CD14-positive monocyte (primary cell): ENCODE results near the gene MKRN3. TPM values are rescaled to one million over a fixed set of nuclear protein-coding genes. Genes with fewer than 3 reads are reported as not detected.

Experiments used
- DNase-seq, 3 donors: peaks; one replicate each; pipeline ENCODE4 v3.0.0-alpha.2; 2011 to 2022
- H2AFZ ChIP-seq: 2 replicates; pipeline ENCODE4 v1.6.0; 2012; ENCODE audit warnings: mild to moderate bottlenecking, low read depth, low read length, inconsistent platforms; ENCODE audit not compliant: insufficient read depth, poor library complexity, severe bottlenecking
- H3K27ac ChIP-seq, 2 donors: 1 replicate in 1 of 2; 2 replicates in 1 of 2; pipeline ENCODE4 v1.5.1; 2012 to 2013; ENCODE audit warnings: low read length in 2 of 2, control low read depth in 1 of 2, inconsistent platforms in 1 of 2, low read depth in 1 of 2, mild to moderate bottlenecking in 1 of 2
- H3K27me3 ChIP-seq, 2 donors: one replicate each; pipeline versions ENCODE4 v1.6.0 to v1.6.1; 2011 to 2013; ENCODE audit warnings: low read length in 2 of 2; ENCODE audit not compliant: control insufficient read depth in 2 of 2, insufficient read depth in 2 of 2
- H3K36me3 ChIP-seq, 2 donors: replicated peaks in 1 of 2; 1 replicate in 1 of 2; 2 replicates in 1 of 2; pipeline versions ENCODE4 v1.5.1 to v1.6.1; 2012 to 2013; ENCODE audit warnings: low read length in 2 of 2, control low read depth in 1 of 2, inconsistent platforms in 1 of 2, mild to moderate bottlenecking in 1 of 2; ENCODE audit not compliant: insufficient read depth in 2 of 2, control insufficient read depth in 1 of 2
- H3K4me1 ChIP-seq, 2 donors: 1 replicate in 1 of 2; 2 replicates in 1 of 2; pipeline versions ENCODE4 v1.5.1 to v1.6.1; 2012 to 2013; ENCODE audit warnings: low read length in 2 of 2, control low read depth in 1 of 2, inconsistent platforms in 1 of 2, mild to moderate bottlenecking in 1 of 2, moderate library complexity in 1 of 2; ENCODE audit not compliant: insufficient read depth in 2 of 2, control insufficient read depth in 1 of 2
- H3K4me2 ChIP-seq: replicated peaks from 2 replicates; pipeline ENCODE3; 2012; ENCODE audit warnings: low read length, moderate library complexity, mild to moderate bottlenecking; ENCODE audit not compliant: poor library complexity, severe bottlenecking; ENCODE audit errors: extremely low read depth
- H3K4me3 ChIP-seq, 3 experiments: fragments of 200-600 bp in 1 of 3; sonication (generic) in 1 of 3; replicated peaks in 1 of 3; 1 replicate in 2 of 3; 2 replicates in 1 of 3; pipeline ENCODE4 v1.5.1; 2011 to 2013; ENCODE audit warnings: low read length in 3 of 3, mild to moderate bottlenecking in 3 of 3, control low read depth in 2 of 3, low read depth in 2 of 3, inconsistent platforms in 1 of 3, moderate library complexity in 1 of 3
- H3K79me2 ChIP-seq: 2 replicates; pipeline ENCODE4 v1.6.0; 2012; ENCODE audit warnings: mild to moderate bottlenecking, control low read depth, inconsistent platforms, low read length, moderate library complexity; ENCODE audit not compliant: insufficient read depth
- H3K9ac ChIP-seq: 2 replicates; pipeline ENCODE4 v1.6.0; 2017; ENCODE audit warnings: low read length, mild to moderate bottlenecking; ENCODE audit not compliant: insufficient read depth, poor library complexity, severe bottlenecking
- H3K9me3 ChIP-seq, 2 donors: replicated peaks in 1 of 2; 1 replicate in 1 of 2; 2 replicates in 1 of 2; pipeline versions ENCODE4 v1.5.1 to v1.6.1; 2012 to 2013; ENCODE audit warnings: low read length in 2 of 2, control low read depth in 1 of 2; ENCODE audit not compliant: control insufficient read depth in 1 of 2, insufficient read depth in 1 of 2
- H4K20me1 ChIP-seq: 2 replicates; pipeline ENCODE4 v1.6.0; 2012; ENCODE audit warnings: mild to moderate bottlenecking, low read length, control low read depth, moderate library complexity; ENCODE audit not compliant: insufficient read depth
- H3K27ac Mint-ChIP-seq, 7 donors: one replicate each; pipeline ENCODE4 v1.8.0; 2020; ENCODE audit warnings: mild to moderate bottlenecking in 7 of 7, mixed read lengths in 7 of 7, moderate library complexity in 6 of 7, inconsistent platforms in 2 of 7
- H3K27me3 Mint-ChIP-seq, 3 donors: one replicate each; pipeline ENCODE4 v1.8.0; 2021 to 2022; ENCODE audit warnings: low read depth in 3 of 3, mild to moderate bottlenecking in 3 of 3, mixed read lengths in 3 of 3, moderate library complexity in 3 of 3, inconsistent platforms in 1 of 3
- H3K36me3 Mint-ChIP-seq, 2 donors: one replicate each; pipeline ENCODE4 v1.8.0; 2020; ENCODE audit warnings: mixed read lengths in 2 of 2, inconsistent platforms in 1 of 2, mild to moderate bottlenecking in 1 of 2
- H3K4me1 Mint-ChIP-seq: one replicate; pipeline ENCODE4 v1.8.0; 2020; ENCODE audit warnings: mild to moderate bottlenecking, mixed read lengths
- H3K4me3 Mint-ChIP-seq, 2 donors: one replicate each; pipeline ENCODE4 v1.8.0; 2020; ENCODE audit warnings: mild to moderate bottlenecking in 2 of 2, mixed read lengths in 2 of 2, moderate library complexity in 1 of 2
- H3K9me3 Mint-ChIP-seq, 7 donors: one replicate each; pipeline ENCODE4 v1.8.0; 2020 to 2022; ENCODE audit warnings: mixed read lengths in 7 of 7, mild to moderate bottlenecking in 6 of 7, moderate library complexity in 6 of 7, inconsistent platforms in 2 of 7
- WGBS: methylation state at CpG from one replicate; pipeline ENCODE4 v1.1.5; 2013; ENCODE audit warnings: missing lambda C conversion rate; ENCODE audit not compliant: insufficient coverage; 5-methylcytosine and 5-hydroxymethylcytosine counted together
- intact Hi-C, 2 donors: fragments of 100-400 bp; cut with micrococcal nuclease; formaldehyde crosslinking; loops; one replicate each; pipeline versions ENCODE4 v1.15.0 to v1.15.1; 2023
- polyA plus RNA-seq, 3 donors: library from polyadenylated mRNA; depleted of rRNA in 1 of 3; unstranded in 2 of 3; stranded (reverse) in 1 of 3; fragments of 300-500 nt in 2 of 3; fragments of >200 nt in 1 of 3; fragmentation: Illumina TruSeq in 2 of 3; gene quantifications; 1 replicate in 2 of 3; 2 replicates in 1 of 3; pipeline ENCODE4 v1.2.3, GENCODE V29; 2012 to 2021
- TF ChIP-seq, protein P1 (sequence below): fragments of 200-600 bp; IDR thresholded peaks from one replicate; pipeline ENCODE4 v1.8.0; 2022; ENCODE audit warnings: antibody characterized with exemption, mild to moderate bottlenecking

The MKRN3 gene
- polyA plus RNA-seq, 3 donors: 0.33 TPM; not detected in 2

DNA sequence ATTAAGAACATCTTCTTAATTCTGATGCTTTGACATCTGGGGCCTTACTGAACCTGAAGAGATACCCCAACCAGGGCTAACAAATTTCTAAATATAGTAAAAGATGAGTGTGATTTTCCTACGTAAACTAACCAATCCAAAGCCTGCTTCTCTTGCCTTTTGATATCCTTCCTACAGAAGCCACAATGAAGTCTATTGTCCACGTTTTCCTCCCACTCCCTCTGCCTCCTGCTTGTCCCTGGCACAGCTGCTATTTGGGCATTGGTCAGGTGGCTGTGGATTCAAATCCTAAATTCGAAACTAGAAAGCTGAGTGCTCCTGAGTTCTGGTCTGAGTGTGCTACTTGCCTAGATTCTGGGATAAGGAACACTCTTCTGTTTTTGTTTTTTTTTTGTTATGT is 17.4 kb upstream of the MKRN3 start:
- no peaks in the 10 kb centered on the region for H3K27me3 Mint-ChIP-seq
- no peaks in the 10 kb centered on the region for H3K36me3 Mint-ChIP-seq
- H3K27ac ChIP-seq: no peak overlapping the region
- H3K4me3 ChIP-seq: no peak overlapping the region
- DNase-seq: no peak
- H3K4me3 Mint-ChIP-seq: no peak overlapping the region
- no peaks in the 10 kb centered on the region for H3K4me1 ChIP-seq
- intact Hi-C loops: no loop called here
- H3K79me2 ChIP-seq: no peaks in the 10 kb centered on the region
- H3K27ac Mint-ChIP-seq: no peak overlapping the region
- no peak overlapping the region for H3K4me2 ChIP-seq
- no peaks in the 10 kb centered on the region for H3K36me3 ChIP-seq
- no peaks in the 10 kb centered on the region for H3K27me3 ChIP-seq
- no peaks in the 10 kb centered on the region for H4K20me1 ChIP-seq
- H3K9me3 Mint-ChIP-seq: peaks cover 0 to 3% (median 0%) of the 10 kb centered on the region in 7 donors
- no peak overlapping the region for H2AFZ ChIP-seq
- no peaks in the 10 kb centered on the region for H3K4me1 Mint-ChIP-seq
- WGBS: 78% methylated on average over 1 of the region's 3 CpGs
- H3K9me3 ChIP-seq: no peaks in the 10 kb centered on the region
- no peak overlapping the region for H3K9ac ChIP-seq
- TF ChIP-seq, protein P1, sequence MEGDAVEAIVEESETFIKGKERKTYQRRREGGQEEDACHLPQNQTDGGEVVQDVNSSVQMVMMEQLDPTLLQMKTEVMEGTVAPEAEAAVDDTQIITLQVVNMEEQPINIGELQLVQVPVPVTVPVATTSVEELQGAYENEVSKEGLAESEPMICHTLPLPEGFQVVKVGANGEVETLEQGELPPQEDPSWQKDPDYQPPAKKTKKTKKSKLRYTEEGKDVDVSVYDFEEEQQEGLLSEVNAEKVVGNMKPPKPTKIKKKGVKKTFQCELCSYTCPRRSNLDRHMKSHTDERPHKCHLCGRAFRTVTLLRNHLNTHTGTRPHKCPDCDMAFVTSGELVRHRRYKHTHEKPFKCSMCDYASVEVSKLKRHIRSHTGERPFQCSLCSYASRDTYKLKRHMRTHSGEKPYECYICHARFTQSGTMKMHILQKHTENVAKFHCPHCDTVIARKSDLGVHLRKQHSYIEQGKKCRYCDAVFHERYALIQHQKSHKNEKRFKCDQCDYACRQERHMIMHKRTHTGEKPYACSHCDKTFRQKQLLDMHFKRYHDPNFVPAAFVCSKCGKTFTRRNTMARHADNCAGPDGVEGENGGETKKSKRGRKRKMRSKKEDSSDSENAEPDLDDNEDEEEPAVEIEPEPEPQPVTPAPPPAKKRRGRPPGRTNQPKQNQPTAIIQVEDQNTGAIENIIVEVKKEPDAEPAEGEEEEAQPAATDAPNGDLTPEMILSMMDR: no peak

- Histone ChIP-seq H4K20me1 (no peaks in the 10 kb centered on the region), H3K9ac (no peak overlapping the region), H3K9me3 (peaks cover 7 to 13% of the 10 kb centered on the region in 2 donors), H3K4me2 (no peak overlapping the region), H2AFZ (no peak overlapping the region), H3K27ac (no peak overlapping the region), H3K27me3 (peaks cover 0 to 4% of the 10 kb centered on the region in 2 donors), H3K4me3 (no peak overlapping the region), H3K36me3 (no peaks in the 10 kb centered on the region), H3K79me2 (no peaks in the 10 kb centered on the region), H3K4me1 (no peaks in the 10 kb centered on the region)
- H3K27me3 Mint-ChIP-seq: peaks cover 0 to 4% (median 1%) of the 10 kb centered on the region in 3 donors
- TF ChIP-seq, protein P1: no peak
- H3K27ac Mint-ChIP-seq: no peak overlapping the region
- DNase-seq: no peak
- whole genome bisulfite sequencing: 62% methylated on average over 18 of the region's 19 CpGs
- no peak overlapping the region for H3K4me3 Mint-ChIP-seq
- H3K9me3 Mint-ChIP-seq: peaks cover 0 to 19% (median 2%) of the 10 kb centered on the region in 7 donors
- H3K4me1 Mint-ChIP-seq: no peaks in the 10 kb centered on the region
- H3K36me3 Mint-ChIP-seq: no peaks in the 10 kb centered on the region
- intact Hi-C loops: no loop called here
Observed at GRCh38 chr15:23561914-23562313, 3.6 kb upstream of the MKRN3 start.
